NT2/D1 (cell line): ENCODE results near the gene ELAVL3.
A peak's percentile ranks its signal among the peaks of the same experiment; 100 is the strongest.

Experiments used
- SUZ12 ChIP-seq: IDR thresholded peaks from 2 replicates; pipeline ENCODE4 v1.6.1; 2011; ENCODE audit not compliant: insufficient read length, insufficient read depth; ENCODE audit errors: extremely low read depth
- YY1 ChIP-seq: IDR thresholded peaks from 2 replicates; pipeline ENCODE4 v1.6.1; 2011; ENCODE audit not compliant: insufficient read length, insufficient read depth
- ZNF274 ChIP-seq: IDR thresholded peaks from 2 replicates; pipeline ENCODE4 v1.6.1; 2011; ENCODE audit warnings: mild to moderate bottlenecking, low read depth, low read length

DNA sequence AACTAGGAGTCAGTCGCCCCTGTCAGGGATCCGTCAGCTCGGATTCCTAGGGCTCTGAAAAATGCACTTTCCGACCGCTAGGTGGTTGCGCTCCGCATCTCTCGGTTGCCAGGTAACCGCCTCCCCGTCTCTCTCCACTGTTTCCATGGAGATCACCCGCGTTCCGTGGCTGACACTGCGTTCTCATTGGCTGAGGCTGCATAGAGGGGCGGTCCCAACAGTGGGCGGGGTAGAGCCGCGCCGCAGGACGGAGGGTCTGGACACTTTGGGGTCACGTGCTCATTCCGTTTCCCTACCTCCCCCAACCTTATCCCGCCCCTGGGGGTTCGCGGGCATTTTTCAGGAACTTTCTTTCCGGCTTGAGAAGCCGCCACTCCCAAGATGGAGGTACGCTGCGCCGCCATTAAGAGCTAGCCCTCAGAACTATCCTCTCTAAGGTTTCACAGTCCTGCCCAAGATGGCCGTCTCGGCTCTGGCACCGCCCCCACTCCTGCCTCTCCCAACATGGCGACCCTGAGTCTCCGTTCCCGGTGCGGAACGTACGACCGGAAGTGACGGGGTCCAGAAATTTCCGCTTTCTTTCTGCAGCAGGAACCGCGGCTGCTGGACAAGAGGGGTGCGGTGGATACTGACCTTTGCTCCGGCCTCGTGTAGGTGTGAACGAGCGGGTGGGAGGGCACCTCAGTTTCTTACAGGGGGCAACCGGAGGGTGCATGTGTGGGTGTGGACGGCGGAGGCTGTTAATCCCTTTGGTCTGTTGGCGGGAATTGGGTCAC is 45.6 kb downstream of the ELAVL3 start, which contains the start of the genes ODAD3 and PRKCSH:
- peak; percentile 100 for TF ChIP-seq YY1
- TF ChIP-seq ZNF274, result no peak
- no peak for TF ChIP-seq SUZ12
